GM18868 (cell line): ENCODE results near the gene IGF2.

Experiments
- ATAC-seq: cut with Tn5 transposase; IDR thresholded peaks from one replicate; pipeline ENCODE4 v1.9.1; 2021; ENCODE audit warnings: mild to moderate bottlenecking, moderate library complexity; ENCODE audit not compliant: unreplicated experiment

Gene IGF2

DNA sequence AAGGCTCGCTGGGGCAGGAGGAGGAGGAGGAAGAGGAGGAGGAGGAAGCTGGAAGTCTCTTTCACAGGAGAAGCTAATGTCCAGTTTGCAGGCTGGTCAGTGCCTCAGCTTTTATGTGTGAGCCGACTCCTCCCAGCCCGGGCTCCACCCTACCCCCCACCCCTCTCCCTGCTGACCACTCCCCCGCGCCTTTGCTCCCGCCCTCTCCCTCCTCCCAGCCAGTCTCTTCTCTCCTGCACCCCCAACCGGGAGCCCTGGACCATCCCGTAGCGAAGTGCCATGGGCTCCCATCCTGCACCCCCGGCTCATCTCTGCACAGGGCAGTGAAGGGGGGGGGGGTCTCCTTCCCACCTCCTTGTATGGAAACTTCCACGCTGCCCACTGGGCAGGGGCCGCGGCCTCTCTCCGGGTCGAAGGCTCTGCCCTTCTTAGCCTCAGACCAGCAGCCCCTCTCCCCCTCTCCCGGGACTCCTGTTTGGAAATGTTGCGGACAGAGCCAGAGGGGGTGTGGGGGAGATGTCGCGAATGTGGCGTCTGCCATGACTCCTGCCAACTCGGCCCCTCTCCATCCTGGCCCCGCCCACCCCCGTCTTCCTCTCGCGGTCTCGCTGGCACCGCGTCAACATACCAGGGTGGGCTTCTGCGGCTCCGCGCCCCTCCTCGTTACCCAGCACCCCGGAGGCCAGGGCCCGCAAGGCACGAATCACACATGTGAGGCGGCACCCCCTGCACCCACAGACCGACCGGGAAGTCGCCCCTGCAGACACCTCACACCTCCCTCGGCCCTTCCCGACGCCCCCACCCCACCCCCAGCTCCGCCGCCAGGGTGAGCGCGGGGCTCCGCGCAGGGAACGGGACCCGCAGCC is 1.8 kb downstream of the IGF2 start:
- no peak for ATAC-seq

DNA sequence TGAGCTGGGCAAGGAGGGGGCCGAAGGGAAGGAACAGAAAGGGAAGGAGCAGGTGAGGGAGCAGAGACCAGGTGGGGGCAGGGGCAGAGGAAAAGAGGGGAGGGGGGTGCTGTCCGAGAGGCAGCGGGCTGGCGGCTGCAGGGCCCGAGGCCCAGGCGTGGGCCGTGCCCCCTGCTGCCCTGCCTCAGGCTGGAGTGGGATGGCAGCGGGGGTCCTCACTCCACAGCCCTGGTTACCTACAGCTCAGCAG is 2.3 kb downstream of the IGF2 start:
- no peak for ATAC-seq

DNA sequence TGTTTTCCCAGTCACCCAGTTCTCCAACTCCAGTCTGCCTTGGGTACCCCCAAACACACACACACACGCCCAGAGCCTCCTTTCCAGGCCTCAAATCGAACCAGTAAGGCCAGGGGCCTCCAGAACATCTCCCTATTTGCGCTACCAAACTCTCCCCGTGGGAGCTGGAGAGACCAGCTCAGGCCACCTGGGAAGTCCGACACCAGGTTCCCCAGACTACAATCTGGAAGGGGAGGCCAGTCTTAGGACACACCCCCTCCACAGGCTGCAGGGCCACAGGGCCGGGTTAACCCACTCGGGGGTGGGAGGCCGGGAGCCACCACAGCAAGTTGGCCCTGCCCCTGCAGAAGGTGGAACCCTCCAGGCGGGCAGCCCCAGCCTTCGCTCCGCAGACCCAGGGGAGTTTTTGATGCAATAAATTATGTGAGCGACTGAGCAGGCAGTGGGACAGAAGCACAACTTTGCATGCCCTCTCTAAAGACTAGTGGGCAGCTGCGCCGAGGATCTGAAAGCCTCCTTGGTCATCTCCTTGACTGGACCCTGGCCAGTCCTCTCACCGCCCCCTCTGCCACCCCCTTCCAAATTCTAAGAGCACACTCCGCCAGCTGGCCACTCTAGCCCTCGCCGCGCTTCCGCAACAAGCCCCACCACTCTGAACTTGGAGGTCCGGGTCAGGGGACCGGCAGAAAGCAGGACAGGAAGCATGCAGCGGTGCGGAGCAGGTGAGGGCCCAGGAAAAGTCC is 2.8 kb downstream of the IGF2 start:
- no peak for ATAC-seq

DNA sequence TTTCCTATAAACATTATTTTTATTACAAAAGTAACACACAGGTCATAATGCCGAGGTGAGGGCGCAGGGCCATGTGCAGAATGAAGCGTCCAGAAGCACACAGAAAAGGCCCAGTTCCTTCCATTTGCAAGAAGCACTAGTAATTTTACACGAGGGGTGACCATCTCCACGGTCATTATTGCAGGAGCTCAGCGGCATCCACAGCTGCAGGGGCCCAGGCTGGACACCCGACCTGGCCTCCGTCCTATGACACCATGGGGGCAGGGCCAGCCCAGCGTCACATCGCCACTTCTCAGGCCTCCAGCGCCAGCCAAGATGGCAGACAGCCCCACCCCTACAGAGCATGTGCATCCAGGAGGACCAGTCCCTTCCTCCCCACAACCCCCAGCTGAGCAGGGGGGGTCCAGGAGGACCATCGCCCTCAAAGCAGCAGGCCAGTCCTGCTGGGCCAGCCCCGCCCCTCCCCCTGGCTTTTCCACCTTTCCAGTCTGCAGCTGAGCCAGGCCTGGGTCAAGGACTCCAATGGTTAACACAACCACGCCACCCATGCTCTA is 3.5 kb downstream of the IGF2 start:
- no peak for ATAC-seq

DNA sequence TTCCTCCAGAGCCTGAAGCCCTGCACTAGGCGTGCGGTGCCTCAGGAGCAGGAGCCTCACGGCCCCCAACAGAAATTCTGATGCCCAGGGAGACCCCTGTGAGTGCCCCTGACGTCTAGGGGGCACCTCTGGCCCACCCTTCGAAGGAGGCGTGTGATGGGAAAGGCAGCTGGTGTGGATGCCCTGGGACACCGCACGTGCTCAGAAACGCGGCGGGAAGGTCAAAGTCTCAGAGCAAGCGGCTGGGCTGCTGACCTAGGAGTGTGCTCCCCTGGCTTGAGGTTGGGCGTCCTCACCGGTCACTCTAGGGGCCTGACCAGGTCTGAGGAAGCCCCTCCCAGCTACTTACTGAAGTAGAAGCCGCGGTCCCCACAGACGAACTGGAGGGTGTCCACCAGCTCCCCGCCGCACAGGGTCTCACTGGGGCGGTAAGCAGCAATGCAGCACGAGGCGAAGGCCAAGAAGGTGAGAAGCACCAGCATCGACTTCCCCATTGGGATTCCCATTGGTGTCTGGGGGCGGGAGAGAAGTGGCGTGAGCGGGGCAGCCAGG is 4.1 kb downstream of the IGF2 start:
- ATAC-seq = no peak

DNA sequence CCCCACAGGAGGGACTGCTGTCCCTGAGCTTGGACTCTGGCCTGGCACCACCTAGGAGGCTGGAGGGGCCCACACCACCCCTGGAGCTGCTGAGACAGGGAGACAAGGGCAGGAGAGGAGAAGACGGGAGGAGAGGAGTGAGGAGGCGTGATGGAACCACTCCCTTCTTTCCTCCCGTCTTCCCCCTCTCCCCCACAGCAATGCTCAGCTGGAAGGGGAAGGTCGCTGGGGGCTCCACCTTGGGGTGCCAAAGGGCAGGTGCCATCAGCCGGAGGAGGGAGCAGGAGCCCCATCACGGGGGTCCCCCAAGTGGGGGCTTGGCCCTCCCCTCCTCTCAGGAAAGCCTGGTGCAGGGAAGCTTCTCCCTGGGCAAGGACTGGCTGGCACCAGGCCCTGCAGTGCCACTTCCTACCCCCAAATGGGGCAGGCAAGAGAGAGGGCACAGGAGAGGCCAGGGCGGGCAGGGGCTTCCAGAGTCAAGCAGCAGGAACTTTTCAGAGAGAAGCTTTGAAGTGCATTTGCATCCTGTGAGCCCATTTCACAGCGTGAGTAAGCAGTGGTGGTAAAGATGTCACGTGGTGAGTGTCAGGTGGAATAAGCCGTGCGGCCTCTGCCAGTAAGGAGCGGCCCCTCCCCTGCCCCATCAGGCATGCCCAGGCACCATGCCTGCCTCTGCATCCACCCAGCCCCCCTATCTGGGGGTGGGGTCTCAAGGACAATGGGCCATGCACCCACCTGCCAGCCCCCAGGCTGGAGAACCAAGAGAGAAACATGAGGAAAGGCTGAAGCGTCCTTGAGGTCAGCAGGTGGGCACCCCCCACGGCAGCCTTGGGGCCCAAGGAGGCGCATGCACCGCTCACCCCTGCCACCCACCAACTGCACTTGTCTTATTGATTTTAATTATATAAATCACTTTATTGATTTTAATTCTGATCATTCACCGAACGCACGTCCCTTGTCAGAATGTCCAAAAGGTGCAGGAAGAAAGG is 4.9 kb downstream of the IGF2 start:
- ATAC-seq = no peak

DNA sequence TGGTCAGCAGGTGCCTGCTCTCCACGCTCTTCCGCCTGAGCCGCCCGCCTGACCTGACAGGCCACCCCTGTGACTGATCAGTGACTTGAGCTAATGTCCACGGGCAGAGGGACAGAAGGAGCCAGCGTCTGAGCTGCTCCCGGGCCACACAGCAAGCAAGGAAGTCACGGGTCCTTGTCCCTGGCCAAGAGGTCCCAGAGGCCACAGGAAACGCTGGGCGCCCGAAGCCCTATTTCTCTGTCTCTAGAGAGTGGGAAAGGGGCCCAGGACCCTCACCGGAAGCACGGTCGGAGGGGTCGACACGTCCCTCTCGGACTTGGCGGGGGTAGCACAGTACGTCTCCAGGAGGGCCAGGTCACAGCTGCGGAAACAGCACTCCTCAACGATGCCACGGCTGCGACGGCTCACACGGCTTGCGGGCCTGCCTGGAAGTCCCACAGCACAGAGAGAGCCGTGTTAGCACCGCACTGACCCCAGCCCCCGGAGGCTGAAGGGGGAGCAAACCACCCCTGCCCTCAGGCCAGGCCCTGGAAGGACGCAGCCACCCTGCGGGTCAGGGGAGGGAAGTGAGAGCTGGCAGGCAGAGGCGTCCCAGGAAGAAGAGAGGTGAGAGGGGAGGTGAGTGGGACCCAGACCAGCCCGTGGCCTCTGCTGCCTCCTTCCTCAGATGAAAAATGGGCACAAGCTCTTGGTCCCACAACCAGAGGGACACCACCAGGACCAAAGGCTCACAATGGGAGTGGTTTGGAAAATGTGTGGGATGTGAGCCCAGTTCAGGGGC is 5.8 kb downstream of the IGF2 start:
- no peak for ATAC-seq

DNA sequence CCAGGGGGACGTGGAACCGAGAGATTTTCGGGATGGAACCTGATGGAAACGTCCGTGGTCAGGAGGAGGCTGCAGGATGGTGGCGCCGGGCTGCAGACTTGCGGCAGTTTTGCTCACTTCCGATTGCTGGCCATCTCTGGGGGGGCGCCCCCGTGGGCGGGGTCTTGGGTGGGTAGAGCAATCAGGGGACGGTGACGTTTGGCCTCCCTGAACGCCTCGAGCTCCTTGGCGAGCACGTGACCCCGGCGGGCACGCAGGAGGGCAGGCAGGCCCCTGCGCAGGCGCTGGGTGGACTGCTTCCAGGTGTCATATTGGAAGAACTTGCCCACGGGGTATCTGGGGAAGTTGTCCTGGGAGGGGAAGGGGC is 6.3 kb downstream of the IGF2 start:
- ATAC-seq = no peak

DNA sequence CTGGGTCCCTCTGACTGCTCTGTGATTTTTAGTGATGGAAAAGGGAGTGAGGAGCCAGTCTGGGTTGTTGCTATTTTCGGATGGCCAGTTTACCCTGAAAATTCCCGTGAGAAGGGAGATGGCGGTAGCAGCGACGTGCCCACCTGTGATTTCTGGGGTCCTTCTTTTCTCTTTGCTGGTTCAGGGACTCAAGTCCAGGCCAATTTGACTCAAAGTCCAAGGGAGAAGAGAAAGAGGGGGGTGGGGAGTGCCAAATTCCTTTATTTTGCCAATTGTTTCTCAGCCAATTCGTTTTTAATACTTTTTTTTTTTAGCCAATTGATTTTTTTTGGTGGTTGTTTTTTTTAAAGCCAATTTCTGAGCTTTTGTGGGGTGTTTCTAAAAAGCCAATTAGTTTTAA is 6.9 kb downstream of the IGF2 start:
- ATAC-seq = no peak

DNA sequence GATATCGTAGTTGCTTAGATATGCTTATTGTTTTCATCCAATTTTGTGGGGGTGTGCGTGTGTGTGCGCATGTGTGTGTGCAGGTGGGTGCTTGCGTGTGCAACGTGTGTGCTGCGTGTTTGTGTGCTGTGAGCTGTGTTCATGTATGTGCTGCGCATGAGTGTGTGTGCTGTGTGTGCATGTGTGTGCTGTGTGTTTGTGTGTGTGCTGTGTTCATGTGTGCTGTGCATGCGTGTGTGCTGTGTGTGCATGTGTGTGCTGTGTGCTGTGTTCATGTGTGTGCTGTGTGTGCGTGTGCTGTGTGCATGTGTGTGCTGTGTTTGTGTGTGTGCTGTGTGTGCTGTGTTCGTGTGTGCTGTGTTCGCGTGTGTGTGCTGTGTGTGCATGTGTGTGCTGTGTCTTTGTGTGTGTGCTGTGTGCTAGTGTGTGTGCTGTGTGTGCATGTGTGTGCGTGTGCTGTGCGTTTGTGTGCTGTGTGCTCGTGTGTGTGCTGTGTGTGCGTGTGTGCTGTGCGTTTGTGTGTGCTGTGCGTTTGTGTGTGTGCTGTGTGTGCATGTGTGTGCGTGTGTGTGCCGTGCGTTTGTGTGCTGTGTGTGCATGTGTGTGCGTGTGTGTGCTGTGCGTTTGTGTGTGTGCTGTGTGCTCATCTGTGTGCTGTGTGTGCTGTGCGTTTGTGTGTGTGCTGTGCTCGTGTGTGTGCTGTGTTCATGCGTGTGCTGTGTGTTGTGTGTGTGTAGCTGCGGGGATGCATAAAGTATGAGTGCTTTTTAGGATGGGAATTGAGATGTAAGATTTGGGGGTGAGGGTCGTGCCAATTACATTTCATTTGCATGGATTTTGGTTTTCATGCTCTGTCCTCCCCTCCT is 7.6 kb downstream of the IGF2 start:
- no peak for ATAC-seq

DNA sequence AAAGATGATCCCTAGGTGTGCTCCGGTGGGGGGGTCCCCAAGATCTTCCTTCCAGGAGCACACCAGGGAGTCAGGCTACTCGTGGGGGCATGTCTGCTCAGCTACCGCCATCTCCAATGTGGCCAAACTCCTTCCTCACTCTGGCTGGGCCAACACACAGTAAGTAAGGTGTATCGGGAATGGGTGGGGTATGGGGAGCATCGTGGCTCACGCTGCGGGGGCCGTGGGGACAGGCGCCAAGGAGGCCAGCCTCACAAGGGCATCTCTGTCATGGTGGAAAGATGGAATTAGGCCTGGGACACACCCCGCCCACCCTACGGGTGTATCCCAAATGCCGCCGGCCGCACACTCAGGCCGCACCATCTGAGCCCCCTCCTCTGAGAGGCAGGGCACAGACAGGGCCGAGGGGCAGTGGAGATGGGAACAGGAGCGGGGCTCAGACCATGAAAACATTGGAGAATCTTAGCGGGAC is 8.3 kb downstream of the IGF2 start:
- no peak for ATAC-seq

DNA sequence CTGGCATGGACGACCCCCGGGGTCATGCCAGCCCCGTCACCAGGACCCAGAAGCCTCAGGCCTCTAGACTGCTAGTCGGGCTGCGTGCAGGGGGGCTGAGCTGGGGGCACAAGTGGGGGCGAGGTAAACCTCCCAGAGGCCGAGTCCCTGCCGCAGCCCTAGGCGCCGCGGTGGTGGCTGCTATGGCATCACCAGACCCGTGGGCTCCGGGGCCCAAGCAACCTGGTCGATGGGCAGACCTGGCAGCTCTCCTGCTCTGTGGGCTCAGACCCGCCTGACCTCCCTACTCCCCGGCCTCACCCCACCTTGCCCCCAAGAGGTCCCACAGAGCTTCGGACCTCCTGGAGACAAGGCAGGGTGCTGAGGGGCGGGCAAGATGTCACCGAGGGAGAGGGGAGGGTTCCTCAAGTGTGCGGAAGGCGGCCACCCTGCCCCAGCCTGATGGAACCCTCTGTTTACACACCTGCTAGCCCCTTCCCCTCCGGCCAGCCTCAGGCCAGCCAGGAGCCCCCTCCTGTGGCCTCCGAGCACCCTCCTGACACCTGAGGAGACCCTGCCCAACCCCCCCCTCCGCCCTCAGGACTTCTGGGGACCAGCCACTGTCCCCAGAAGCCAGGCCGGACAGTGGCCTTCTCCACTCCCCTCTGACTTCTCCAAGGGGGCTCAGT is 9.4 kb downstream of the IGF2 start:
- ATAC-seq = no peak

DNA sequence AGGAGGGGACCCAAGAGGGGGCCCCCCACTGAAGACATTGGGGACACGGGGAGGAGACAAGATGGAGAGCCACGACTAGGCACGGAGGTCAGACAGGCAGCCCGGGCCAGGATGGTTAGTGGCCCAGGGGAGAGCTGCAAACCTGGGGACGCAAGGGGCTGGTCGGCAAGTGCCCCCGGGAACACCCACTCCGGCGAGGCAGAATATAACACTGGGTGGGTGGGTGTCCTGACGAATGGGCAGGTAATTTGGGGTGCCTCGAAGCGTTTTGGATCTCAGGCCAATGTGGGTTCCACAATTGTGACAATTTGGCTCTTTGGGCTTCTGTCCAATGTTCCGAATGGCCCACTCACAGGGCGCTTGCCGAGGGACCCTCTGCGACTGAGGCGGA is 9.9 kb downstream of the IGF2 start:
- ATAC-seq = no peak

DNA sequence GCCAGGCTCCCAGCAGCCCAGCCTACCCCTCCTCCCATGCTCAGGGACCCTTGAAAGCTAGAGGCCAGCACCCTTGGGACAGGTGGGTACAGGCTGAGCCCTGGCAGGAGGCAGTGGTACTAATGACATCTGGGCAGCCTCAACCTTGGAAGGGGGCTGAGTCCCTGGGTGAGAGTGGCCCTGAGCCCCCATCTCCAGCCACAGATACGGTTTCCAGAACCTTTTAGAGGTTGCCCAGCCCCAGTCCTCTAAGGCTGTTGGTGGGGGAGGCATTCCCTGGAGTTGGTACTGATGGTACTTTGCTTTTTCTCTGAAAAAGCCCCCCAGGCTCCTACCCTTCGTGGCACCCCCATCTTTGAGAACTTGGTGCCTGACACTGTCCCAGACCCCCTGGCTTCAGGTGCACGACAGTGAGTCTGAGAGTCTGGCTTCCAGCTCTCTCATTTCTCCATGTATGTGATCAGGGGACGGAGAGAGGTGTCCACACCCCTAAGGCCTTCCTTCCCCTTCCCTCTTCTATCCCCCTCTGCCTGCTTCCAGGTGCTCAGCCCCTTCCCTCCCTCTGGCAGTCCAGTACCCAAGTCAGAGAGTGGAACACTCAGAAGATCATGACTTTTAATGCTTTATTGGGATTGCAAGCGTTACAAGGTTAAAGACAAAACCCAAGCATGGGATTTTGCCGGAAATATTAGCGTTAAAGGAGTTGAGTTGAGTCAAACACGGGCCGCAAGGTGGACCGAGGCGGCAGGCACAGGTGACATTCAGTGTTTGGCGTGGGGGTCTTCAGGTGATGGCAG is 10.5 kb downstream of the IGF2 start:
- ATAC-seq = no peak

DNA sequence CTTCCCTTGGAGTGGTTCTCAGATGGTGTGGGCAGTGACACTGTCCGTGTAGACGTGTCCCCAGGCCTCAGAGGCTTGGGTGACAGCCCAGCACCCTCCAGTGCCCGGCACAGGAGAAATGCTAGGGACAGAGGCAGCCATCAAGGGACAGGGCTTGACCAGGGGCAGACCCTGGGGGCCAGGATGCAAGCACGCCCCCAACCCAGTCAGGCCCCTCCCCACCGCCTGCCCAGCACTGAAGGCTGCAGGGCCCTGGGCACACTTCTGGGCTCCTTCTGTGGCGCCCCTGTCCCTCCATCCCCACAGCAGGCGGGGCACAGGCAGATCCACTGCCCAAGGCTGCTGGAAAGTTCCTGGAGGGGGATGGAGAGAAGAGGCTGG is 11.1 kb downstream of the IGF2 start:
- ATAC-seq = no peak

DNA sequence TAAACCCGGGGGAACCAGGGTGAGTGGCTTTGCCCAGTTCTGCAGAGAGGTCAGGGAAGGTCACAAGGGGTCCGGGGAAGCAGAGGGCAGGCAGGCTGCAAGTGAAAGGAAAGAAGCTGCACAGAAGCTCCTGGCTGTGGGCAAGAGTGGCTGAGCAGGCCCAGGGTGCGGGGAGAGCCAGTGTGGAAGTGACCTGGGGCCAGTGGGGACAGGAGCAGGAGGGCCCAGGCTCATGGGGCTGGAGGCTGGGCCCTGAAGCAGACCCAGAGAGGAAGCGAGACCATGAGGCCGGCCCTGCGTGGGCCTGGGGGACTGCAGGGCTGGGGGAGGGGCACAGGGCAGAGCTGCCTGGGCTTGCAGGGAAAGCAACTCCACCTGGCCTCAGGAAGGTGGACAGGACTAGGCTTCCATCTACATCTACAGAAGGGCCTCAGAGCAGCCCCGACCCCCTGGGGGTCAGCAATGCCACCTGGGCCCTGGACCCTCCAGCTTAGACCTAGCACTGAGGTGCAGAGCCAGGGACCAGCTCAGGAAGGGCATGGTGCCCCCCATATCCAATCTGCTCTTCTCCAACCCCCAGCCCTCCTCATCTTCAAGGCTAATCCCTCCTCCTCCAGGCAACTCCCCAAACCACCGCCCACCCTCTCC is 11.6 kb downstream of the IGF2 start:
- ATAC-seq = no peak

DNA sequence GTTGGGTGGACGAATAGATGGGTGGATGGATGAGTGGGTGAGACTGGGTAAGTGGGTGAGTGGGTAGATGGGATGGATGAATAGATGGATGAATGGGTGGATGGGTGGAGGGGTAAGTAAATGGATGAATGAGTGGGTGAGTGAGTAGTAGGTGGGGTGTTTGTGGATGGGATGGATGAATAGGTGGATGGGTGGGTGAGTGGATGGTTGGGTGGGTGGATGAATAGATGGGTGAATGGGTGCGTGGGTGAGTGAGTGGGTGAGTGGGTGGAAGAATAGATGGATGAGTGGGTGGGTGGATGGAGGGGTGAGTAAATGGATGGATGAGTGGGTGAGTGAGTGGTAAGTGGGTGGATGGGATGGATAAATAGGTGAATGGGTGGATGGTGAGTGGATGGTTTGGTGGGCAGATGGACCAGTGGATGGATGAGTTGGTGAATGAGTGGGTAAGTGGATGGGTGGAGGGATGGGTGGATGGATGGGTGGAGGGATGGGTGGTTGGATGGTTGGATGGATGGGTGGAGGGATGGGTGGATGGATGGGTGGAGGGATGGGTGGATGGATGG is 12.6 kb downstream of the IGF2 start:
- ATAC-seq = no peak
